ENCODE measurements around the gene NDUFAB1. TPM values are rescaled to one million over a fixed set of nuclear protein-coding genes. Genes with fewer than 3 reads are reported as not detected.

NDUFAB1 gene
- total RNA-seq, 1 donor from 2014 or later, result 122 TPM

- H3K9me3 Mint-ChIP-seq, result no peaks in the 10 kb centered on the region
- TF ChIP-seq EZH2phosphoT487 (IDR thresholded peaks at IDR 0.05) (no peak), EZH2 (IDR thresholded peaks at IDR 0.05) (no peak), CTCF (IDR thresholded peaks at IDR 0.05) (no peak)
- Histone ChIP-seq H2AFZ (replicated peaks) (no peak overlapping the region), H3K27ac (no peak overlapping the region), H3F3A (ENCODE audit: low read depth) (no peaks in the 10 kb centered on the region), H3K9ac (no peak overlapping the region), H3K4me3 (no peak overlapping the region), H3K79me2 (ENCODE audit: low read depth) (no peaks in the 10 kb centered on the region), H3K9me3 (ENCODE audit: low read depth) (no peaks in the 10 kb centered on the region), H4K20me1 (ENCODE audit: low read depth) (peaks cover 16% of the 10 kb centered on the region), H3K36me3 (no peaks in the 10 kb centered on the region), H3K4me1 (no peaks in the 10 kb centered on the region), H3K4me2 (no peak overlapping the region), H3K27me3 (no peaks in the 10 kb centered on the region)
- H3K27ac Mint-ChIP-seq, result peak overlapping the region; percentile 9
- H3K4me1 Mint-ChIP-seq, result no peaks in the 10 kb centered on the region
- peaks cover 23% of the 10 kb centered on the region for H3K36me3 Mint-ChIP-seq
- no peaks in the 10 kb centered on the region for H3K27me3 Mint-ChIP-seq (ENCODE audit: insufficient read depth, low read depth)
- H3K4me3 Mint-ChIP-seq, result no peak overlapping the region
- no peak for DNase-seq (ENCODE audit: low spot score)
These were observed 24.2 kb downstream of the NDUFAB1 start for GRCh38 chr16:23571895-23572294.

GRCh38 chr16:23570992-23571632 lies 25.0 kb downstream of the NDUFAB1 start:
- Histone ChIP-seq H3K4me3 (no peak overlapping the region), H3K9ac (no peak overlapping the region), H2AFZ (replicated peaks) (no peak overlapping the region), H3K9me3 (ENCODE audit: low read depth) (no peaks in the 10 kb centered on the region), H3K27ac (no peak overlapping the region), H4K20me1 (ENCODE audit: low read depth) (peaks cover 16% of the 10 kb centered on the region), H3K79me2 (ENCODE audit: low read depth) (no peaks in the 10 kb centered on the region), H3K36me3 (no peaks in the 10 kb centered on the region), H3F3A (ENCODE audit: low read depth) (no peaks in the 10 kb centered on the region), H3K4me1 (no peaks in the 10 kb centered on the region), H3K27me3 (no peaks in the 10 kb centered on the region), H3K4me2 (no peak overlapping the region)
- Mint-ChIP-seq H3K9me3 (no peaks in the 10 kb centered on the region), H3K4me1 (no peaks in the 10 kb centered on the region), H3K27ac (no peak overlapping the region), H3K27me3 (ENCODE audit: insufficient read depth, low read depth) (no peaks in the 10 kb centered on the region), H3K4me3 (no peak overlapping the region), H3K36me3 (peaks cover 27% of the 10 kb centered on the region)
- no peak for DNase-seq (ENCODE audit: low spot score)
- TF ChIP-seq EZH2 (IDR thresholded peaks at IDR 0.05) (no peak), EZH2phosphoT487 (IDR thresholded peaks at IDR 0.05) (no peak), CTCF (IDR thresholded peaks at IDR 0.05) (no peak)

- no peaks in the 10 kb centered on the region for H3K79me2 ChIP-seq (ENCODE audit: low read depth)
- no peak overlapping the region for H3K4me3 Mint-ChIP-seq
- H3K4me2 ChIP-seq, result no peak overlapping the region
- peaks cover 36% of the 10 kb centered on the region for H3K36me3 Mint-ChIP-seq
- peaks cover 4% of the 10 kb centered on the region for H3K36me3 ChIP-seq
- no peak overlapping the region for H3K27ac ChIP-seq
- H4K20me1 ChIP-seq (ENCODE audit: low read depth), result peaks cover 21% of the 10 kb centered on the region
- H2AFZ ChIP-seq (replicated peaks), result no peak overlapping the region
- H3K9me3 Mint-ChIP-seq, result no peaks in the 10 kb centered on the region
- no peaks in the 10 kb centered on the region for H3K9me3 ChIP-seq (ENCODE audit: low read depth)
- H3K4me1 Mint-ChIP-seq, result no peaks in the 10 kb centered on the region
- TF ChIP-seq EZH2phosphoT487 (IDR thresholded peaks at IDR 0.05), result no peak
- no peak for TF ChIP-seq EZH2 (IDR thresholded peaks at IDR 0.05)
- no peak for TF ChIP-seq CTCF (IDR thresholded peaks at IDR 0.05)
- H3K27me3 ChIP-seq, result no peaks in the 10 kb centered on the region
- no peak overlapping the region for H3K9ac ChIP-seq
- no peaks in the 10 kb centered on the region for H3K27me3 Mint-ChIP-seq (ENCODE audit: insufficient read depth, low read depth)
- no peak for DNase-seq (ENCODE audit: low spot score)
- H3F3A ChIP-seq (ENCODE audit: low read depth), result no peaks in the 10 kb centered on the region
- no peaks in the 10 kb centered on the region for H3K4me1 ChIP-seq
- no peak overlapping the region for H3K27ac Mint-ChIP-seq
- H3K4me3 ChIP-seq, result no peak overlapping the region
These were observed 28.5 kb downstream of the NDUFAB1 start for GRCh38 chr16:23567602-23568001.

Measured in neural progenitor cell (in vitro differentiated cells).